Loucy (cell line): ENCODE data around the gene LRFN4.

Experiments used
- CTCF ChIP-seq: fragments of 200-600 bp; sonication (generic); conservative IDR thresholded peaks from 2 replicates; pipeline ENCODE4 v1.5.1; 2014; ENCODE audit warnings: mild to moderate bottlenecking, antibody characterized with exemption, low read length
- EZH2phosphoT487 ChIP-seq: fragments of 200-600 bp; IDR thresholded peaks from 2 replicates; pipeline ENCODE4 v1.6.1; 2018; ENCODE audit warnings: antibody characterized with exemption, mild to moderate bottlenecking, moderate library complexity, borderline replicate concordance

GRCh38 chr11:66907751-66908630, 51.1 kb downstream of the LRFN4 start:
- TF ChIP-seq CTCF (no peak), EZH2phosphoT487 (no peak)
